OCI-LY7 (cell line): ENCODE measurements around the gene DGCR8. TPM values are rescaled to one million over a fixed set of nuclear protein-coding genes. Genes with fewer than 3 reads are reported as not detected.

Experiments
- BruUV-seq: library from RNA; stranded (reverse); fragments of 400-500 nt; replicated peaks from 2 replicates; lab custom pipeline; 2021; lab: Mats Ljungman, UMichigan
- CTCF ChIA-PET: fragments of 300-600 bp; sonication (Branson Sonifier 250); formaldehyde crosslinking; loops from one replicate; lab custom pipeline; 2022; ENCODE audit warnings: antibody characterized with exemption; ENCODE audit not compliant: unreplicated experiment; lab: Charles Lee
- POLR2A ChIA-PET: fragments of 300-600 bp; sonication (Branson Sonifier 250); formaldehyde crosslinking; loops from one replicate; lab custom pipeline; 2022; ENCODE audit warnings: antibody characterized with exemption; lab: Charles Lee
- DNase-seq: peaks from one replicate; pipeline ENCODE4 v3.0.0-alpha.2; 2015; ENCODE audit warnings: low spot score
- H2AFZ ChIP-seq: fragments of 200-600 bp; sonication (generic), shearing (Covaris generic); 2 replicates; pipeline ENCODE4 v1.6.1; 2014; ENCODE audit warnings: mild to moderate bottlenecking, antibody characterized with exemption, low read length, moderate library complexity
- H3K27ac ChIP-seq: fragments of 200-600 bp; sonication (generic); 2 replicates; pipeline ENCODE4 v1.5.1; 2014; ENCODE audit warnings: mixed run types, low read depth, mild to moderate bottlenecking, moderate library complexity, low read length, inconsistent platforms; ENCODE audit not compliant: poor library complexity, severe bottlenecking
- H3K36me3 ChIP-seq: fragments of 200-600 bp; sonication (generic); 2 replicates; pipeline ENCODE4 v1.6.1; 2014; ENCODE audit warnings: mild to moderate bottlenecking, antibody characterized with exemption, low read length, moderate library complexity, mixed read lengths; ENCODE audit not compliant: insufficient read depth
- H3K4me1 ChIP-seq: fragments of 200-600 bp; sonication (generic); 2 replicates; pipeline ENCODE4 v1.5.1; 2014; ENCODE audit warnings: mild to moderate bottlenecking, low read length; ENCODE audit not compliant: insufficient read depth, poor library complexity, severe bottlenecking
- H3K4me2 ChIP-seq: fragments of 200-600 bp; sonication (generic); 2 replicates; pipeline ENCODE4 v1.6.1; 2014; ENCODE audit warnings: mild to moderate bottlenecking, low read length
- H3K4me3 ChIP-seq: fragments of 200-600 bp; sonication (generic); 2 replicates; pipeline ENCODE4 v1.5.1; 2014; ENCODE audit warnings: mild to moderate bottlenecking, low read depth, low read length; ENCODE audit not compliant: poor library complexity, severe bottlenecking
- H3K79me2 ChIP-seq: fragments of 200-600 bp; sonication (generic); 2 replicates; pipeline ENCODE4 v1.6.1; 2016; ENCODE audit warnings: low read depth, mild to moderate bottlenecking, low read length, moderate library complexity, mixed read lengths; ENCODE audit not compliant: insufficient read depth
- H3K9me2 ChIP-seq: fragments of 200-600 bp; sonication (generic); 2 replicates; pipeline ENCODE4 v1.6.1; 2016; ENCODE audit warnings: mild to moderate bottlenecking, low read length, mixed read lengths; ENCODE audit not compliant: insufficient read depth
- H3K9me3 ChIP-seq: fragments of 200-600 bp; sonication (generic); 2 replicates; pipeline ENCODE4 v1.6.1; 2014; ENCODE audit warnings: mild to moderate bottlenecking, mixed run types, low read length, mixed read lengths
- H4K20me1 ChIP-seq: fragments of 200-600 bp; sonication (generic); 2 replicates; pipeline ENCODE4 v1.6.1; 2014; ENCODE audit warnings: mild to moderate bottlenecking, antibody characterized with exemption, low read length, moderate library complexity, mixed read lengths; ENCODE audit not compliant: insufficient read depth
- EZH2phosphoT487 ChIP-seq: fragments of 200-600 bp; sonication (generic); IDR thresholded peaks from 2 replicates; pipeline ENCODE4 v1.6.1; 2018; ENCODE audit warnings: low read depth, borderline replicate concordance, mild to moderate bottlenecking, mixed run types, antibody characterized with exemption, low read length, moderate library complexity, mixed read lengths
- intact Hi-C: fragments of 100-400 bp; cut with micrococcal nuclease; formaldehyde crosslinking; loops from one replicate; pipeline ENCODE4 v1.10.0; 2022; ENCODE audit not compliant: unreplicated experiment
- total RNA-seq, 2 experiments: library from RNA; depleted of rRNA in 1 of 2; stranded (reverse); fragments of >200 nt in 1 of 2; shearing (Covaris generic) in 1 of 2; gene quantifications; 2 replicates each; pipeline ENCODE4 v1.2.3, GENCODE V29; 2014 to 2022
- TF ChIP-seq, protein P1 (sequence below): fragments of 200-600 bp; sonication (generic); conservative IDR thresholded peaks from 2 replicates; pipeline ENCODE4 v1.5.1; 2014; ENCODE audit warnings: mild to moderate bottlenecking, antibody characterized with exemption, low read length, moderate library complexity, mixed read lengths

The DGCR8 gene
- total RNA-seq, 2 experiments from 2014 or later: 49.5 to 68.2 TPM

DNA sequence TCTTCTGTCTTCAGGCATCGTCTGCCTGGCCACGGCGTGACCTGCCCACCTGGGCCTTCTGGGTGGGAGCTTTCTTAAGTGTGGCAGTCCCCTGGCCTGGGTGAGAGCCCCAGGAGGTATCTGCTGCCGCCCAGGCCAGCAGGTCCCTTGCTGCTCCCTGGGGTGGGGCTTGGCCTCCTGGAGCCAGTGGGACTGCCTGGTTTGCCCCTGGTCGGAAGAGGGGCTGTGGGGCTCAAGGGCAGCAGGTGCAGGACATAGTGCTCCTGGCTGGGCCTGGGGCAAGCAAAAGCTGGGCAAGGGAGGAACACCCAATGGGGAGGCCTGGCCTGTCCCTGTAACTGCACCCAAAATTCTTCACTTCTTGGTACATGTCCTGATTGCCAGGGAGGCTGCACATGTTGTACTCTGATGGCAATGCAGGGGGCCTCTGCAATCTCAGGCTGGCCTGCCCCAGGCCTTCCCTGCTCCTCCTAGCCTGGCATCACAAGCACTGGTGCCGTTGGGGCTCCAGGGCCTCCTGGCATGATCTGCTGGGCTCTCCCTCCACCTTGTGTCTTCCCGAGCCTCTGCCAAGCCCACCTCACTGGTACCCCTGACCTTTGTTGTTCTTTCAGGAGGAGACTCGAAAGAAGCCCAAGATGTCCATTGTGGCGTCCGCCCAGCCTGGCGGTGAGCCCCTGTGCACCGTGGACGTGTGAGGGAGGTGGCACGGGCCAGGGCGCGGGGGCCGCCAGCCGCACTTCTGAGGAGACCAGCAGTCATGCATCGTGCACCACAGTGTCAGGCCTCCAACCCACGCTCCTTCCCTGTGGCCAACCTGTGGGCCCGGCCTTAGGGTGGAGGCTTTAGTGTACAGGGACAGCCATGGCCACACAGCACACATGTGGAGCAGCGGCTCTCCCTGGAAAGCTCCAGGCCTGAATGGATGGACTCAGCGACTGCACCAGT lies 29.6 kb downstream of the DGCR8 start:
- H3K4me3 ChIP-seq: no peak overlapping the region
- H4K20me1 ChIP-seq: no peaks in the 10 kb centered on the region
- ChIA-PET CTCF (no interaction called here), POLR2A (no interaction called here)
- peaks cover 99% of the 10 kb centered on the region for H3K36me3 ChIP-seq
- no peak overlapping the region for H2AFZ ChIP-seq
- H3K4me1 ChIP-seq: peaks cover 24% of the 10 kb centered on the region
- BruUV-seq: no TSS peak
- no peaks in the 10 kb centered on the region for H3K9me2 ChIP-seq
- intact Hi-C loops: no loop called here
- no peaks in the 10 kb centered on the region for H3K9me3 ChIP-seq
- no peak overlapping the region for H3K27ac ChIP-seq
- H3K79me2 ChIP-seq: no peaks in the 10 kb centered on the region
- no peak overlapping the region for H3K4me2 ChIP-seq
- no peak for TF ChIP-seq EZH2phosphoT487
- TF ChIP-seq, protein P1, sequence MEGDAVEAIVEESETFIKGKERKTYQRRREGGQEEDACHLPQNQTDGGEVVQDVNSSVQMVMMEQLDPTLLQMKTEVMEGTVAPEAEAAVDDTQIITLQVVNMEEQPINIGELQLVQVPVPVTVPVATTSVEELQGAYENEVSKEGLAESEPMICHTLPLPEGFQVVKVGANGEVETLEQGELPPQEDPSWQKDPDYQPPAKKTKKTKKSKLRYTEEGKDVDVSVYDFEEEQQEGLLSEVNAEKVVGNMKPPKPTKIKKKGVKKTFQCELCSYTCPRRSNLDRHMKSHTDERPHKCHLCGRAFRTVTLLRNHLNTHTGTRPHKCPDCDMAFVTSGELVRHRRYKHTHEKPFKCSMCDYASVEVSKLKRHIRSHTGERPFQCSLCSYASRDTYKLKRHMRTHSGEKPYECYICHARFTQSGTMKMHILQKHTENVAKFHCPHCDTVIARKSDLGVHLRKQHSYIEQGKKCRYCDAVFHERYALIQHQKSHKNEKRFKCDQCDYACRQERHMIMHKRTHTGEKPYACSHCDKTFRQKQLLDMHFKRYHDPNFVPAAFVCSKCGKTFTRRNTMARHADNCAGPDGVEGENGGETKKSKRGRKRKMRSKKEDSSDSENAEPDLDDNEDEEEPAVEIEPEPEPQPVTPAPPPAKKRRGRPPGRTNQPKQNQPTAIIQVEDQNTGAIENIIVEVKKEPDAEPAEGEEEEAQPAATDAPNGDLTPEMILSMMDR: no peak
- no peak for DNase-seq

DNA sequence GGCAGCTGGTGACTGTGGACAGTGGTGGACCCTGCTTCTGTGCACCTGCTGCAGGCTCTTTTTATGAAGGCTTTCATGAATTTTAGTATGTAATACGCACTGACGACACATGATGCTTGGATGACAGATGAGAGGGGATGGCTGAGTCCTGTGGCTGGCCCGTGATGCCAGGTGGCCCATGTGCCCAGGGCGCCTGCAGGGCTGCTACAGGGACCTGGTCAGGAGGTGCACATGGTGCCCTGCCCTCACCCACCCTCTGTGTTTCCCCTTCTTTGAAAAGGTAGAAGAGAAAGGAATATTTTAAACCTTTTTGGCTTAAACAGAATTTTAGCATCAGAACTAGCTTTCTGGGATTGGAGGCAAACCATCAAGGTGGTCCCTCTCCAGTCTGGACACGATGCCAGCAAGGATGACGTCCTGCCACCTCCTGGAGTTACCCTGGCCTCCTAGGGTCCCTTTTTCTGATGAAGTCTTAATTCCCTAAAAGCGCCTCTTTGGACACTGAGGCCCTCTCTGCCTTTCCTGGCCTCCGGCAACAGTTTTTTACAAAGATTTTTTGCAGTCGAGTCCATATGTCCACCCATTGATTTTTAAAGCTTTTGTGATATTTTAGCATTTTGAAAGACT lies 30.4 kb downstream of the DGCR8 start:
- H3K4me2 ChIP-seq: no peak overlapping the region
- no peak overlapping the region for H2AFZ ChIP-seq
- DNase-seq: no peak
- CTCF ChIA-PET: no interaction called here
- TF ChIP-seq, protein P1: no peak
- TF ChIP-seq EZH2phosphoT487: no peak
- H3K79me2 ChIP-seq: peaks cover 6% of the 10 kb centered on the region; the same call in 1 of the 2 replicates
- H3K27ac ChIP-seq: peak overlapping the region; percentile 84
- peaks cover 28% of the 10 kb centered on the region for H3K4me1 ChIP-seq
- no peak overlapping the region for H3K4me3 ChIP-seq
- peaks cover 99% of the 10 kb centered on the region for H3K36me3 ChIP-seq
- POLR2A ChIA-PET: interaction anchor here (0.6 kb wide), 1 partner anchor 168 kb away, joined by 3 read pairs; no protein-coding TSS in a partner anchor
- TSS peak; percentile 81 for BruUV-seq
- no peaks in the 10 kb centered on the region for H3K9me3 ChIP-seq
- H3K9me2 ChIP-seq: no peaks in the 10 kb centered on the region
- no peaks in the 10 kb centered on the region for H4K20me1 ChIP-seq
- intact Hi-C loops: no loop called here
